ENCODE measurements around the gene PRICKLE2.

- TF ChIP-seq CTCF (IDR thresholded peaks at IDR 0.05) (no peak), POLR2A (IDR thresholded peaks at IDR 0.05) (no peak)
Measured at GRCh38 chr3:64167868-64168267, 57.4 kb downstream of the PRICKLE2 start.
